Endothelial cell of umbilical vein (primary cell): ENCODE measurements around the gene DCLRE1B. TPM values are rescaled to one million over a fixed set of nuclear protein-coding genes. Genes with fewer than 3 reads are reported as not detected.

Experiments used
- BruUV-seq: library from RNA; stranded (reverse); fragments of 400-500 nt; replicated peaks from 2 replicates; lab custom pipeline; 2021; lab: Mats Ljungman, UMichigan
- CTCF ChIA-PET: fragments of 300-600, 350-600 bp; sonication (Branson Sonifier 250); formaldehyde crosslinking; loops from one replicate; lab custom pipeline; 2021; ENCODE audit warnings: antibody characterized with exemption, inconsistent platforms; lab: Charles Lee
- POLR2A ChIA-PET: fragments of 300-600, 350-600 bp; sonication (Branson Sonifier 250); formaldehyde crosslinking; loops from one replicate; lab custom pipeline; 2021; ENCODE audit warnings: antibody characterized with exemption, inconsistent platforms; lab: Charles Lee
- DNase-seq: peaks from one replicate; pipeline ENCODE4 v3.0.0-alpha.2; 2011; ENCODE audit warnings: low read depth, low spot score
- FAIRE-seq: peaks from 2 replicates; lab custom pipeline; 2011; peaks lifted over from hg19 to GRCh38; lab: Jason Lieb, UNC
- H2AFZ ChIP-seq: 2 replicates; pipeline ENCODE4 v1.6.0; 2012; ENCODE audit warnings: low read depth, low read length, control low read depth, inconsistent platforms
- H3K27ac ChIP-seq: 2 replicates; pipeline ENCODE4 v1.5.1; 2011; ENCODE audit warnings: low read depth, mild to moderate bottlenecking, control low read depth, low read length, moderate library complexity; ENCODE audit not compliant: insufficient read depth
- H3K27me3 ChIP-seq, 2 experiments: 2 replicates each; pipeline versions ENCODE4 v1.6.0 to v1.6.1; 2011; ENCODE audit warnings: low read length in 2 of 2, mixed read lengths in 1 of 2; ENCODE audit not compliant: control insufficient read depth in 2 of 2, insufficient read depth in 2 of 2
- H3K36me3 ChIP-seq, 2 experiments: 2 replicates in 1 of 2; 3 replicates in 1 of 2; pipeline ENCODE4 v1.5.1; 2011; ENCODE audit warnings: low read length in 2 of 2, mild to moderate bottlenecking in 1 of 2, moderate library complexity in 1 of 2; ENCODE audit not compliant: control insufficient read depth in 2 of 2, insufficient read depth in 2 of 2; ENCODE audit errors: extremely low read depth in 1 of 2
- H3K4me1 ChIP-seq: 3 replicates; pipeline ENCODE4 v1.5.1; 2011; ENCODE audit warnings: mild to moderate bottlenecking, low read length; ENCODE audit not compliant: control insufficient read depth, insufficient read depth; ENCODE audit errors: extremely low read depth
- H3K4me2 ChIP-seq: 2 replicates; pipeline ENCODE4 v1.6.1; 2011; ENCODE audit warnings: low read length, control low read depth, mixed read lengths; ENCODE audit not compliant: insufficient read depth
- H3K4me3 ChIP-seq, 3 experiments: fragments of 200-600 bp in 1 of 3; sonication (generic), shearing (Covaris generic) in 1 of 3; replicated peaks in 1 of 3; 2 replicates each; pipeline ENCODE4 v1.5.1; 2011 to 2016; ENCODE audit warnings: control low read depth in 3 of 3, low read length in 3 of 3, mild to moderate bottlenecking in 2 of 3, inconsistent platforms in 1 of 3, low read depth in 1 of 3, moderate library complexity in 1 of 3; ENCODE audit not compliant: insufficient read depth in 1 of 3
- H3K79me2 ChIP-seq: 2 replicates; pipeline ENCODE4 v1.6.0; 2012; ENCODE audit warnings: low read length, inconsistent platforms; ENCODE audit not compliant: control insufficient read depth, insufficient read depth
- H3K9ac ChIP-seq: replicated peaks from 2 replicates; pipeline ENCODE3; 2011; ENCODE audit warnings: low read length, control low read depth; ENCODE audit not compliant: insufficient read depth; ENCODE audit errors: extremely low read depth
- H3K9me1 ChIP-seq: replicated peaks from 3 replicates; pipeline ENCODE4 v1.6.0; 2011; ENCODE audit warnings: mild to moderate bottlenecking, low read length; ENCODE audit not compliant: control insufficient read depth, insufficient read depth; ENCODE audit errors: extremely low read depth
- H3K9me3 ChIP-seq: replicated peaks from 2 replicates; pipeline ENCODE4 v1.5.1; 2012; ENCODE audit warnings: low read length, inconsistent platforms; ENCODE audit not compliant: control insufficient read depth, insufficient read depth
- H4K20me1 ChIP-seq: replicated peaks from 2 replicates; pipeline ENCODE3; 2011; ENCODE audit warnings: mild to moderate bottlenecking, low read length; ENCODE audit not compliant: control insufficient read depth, insufficient read depth; ENCODE audit errors: extremely low read depth
- EZH2 ChIP-seq: IDR thresholded peaks from 2 replicates; pipeline ENCODE4 v1.6.1; 2012; ENCODE audit warnings: borderline replicate concordance, low read depth, mild to moderate bottlenecking, moderate library complexity, low read length, inconsistent platforms; ENCODE audit not compliant: severe bottlenecking
- FOS ChIP-seq: IDR thresholded peaks from 2 replicates; pipeline ENCODE4 v1.6.1; 2011; ENCODE audit warnings: mild to moderate bottlenecking, low read length, moderate library complexity, borderline replicate concordance; ENCODE audit not compliant: insufficient read depth
- GATA2 ChIP-seq: IDR thresholded peaks from 2 replicates; pipeline ENCODE4 v1.7.0; 2011; ENCODE audit warnings: low read depth, mild to moderate bottlenecking, moderate library complexity, mixed read lengths, low read length; ENCODE audit not compliant: insufficient read length, insufficient read depth
- JUN ChIP-seq: IDR thresholded peaks from 2 replicates; pipeline ENCODE4 v1.6.1; 2011; ENCODE audit warnings: borderline replicate concordance, low read depth; ENCODE audit not compliant: insufficient read length, insufficient read depth
- MYC ChIP-seq: IDR thresholded peaks from one replicate; pipeline ENCODE4 v1.6.1; 2011; ENCODE audit warnings: mild to moderate bottlenecking, low read depth, low read length
- POLR2A ChIP-seq: IDR thresholded peaks from 2 replicates; pipeline ENCODE4 v1.6.1; 2012; ENCODE audit warnings: low read depth, mild to moderate bottlenecking, control low read depth, low read length
- POLR2AphosphoS5 ChIP-seq: IDR thresholded peaks from 2 replicates; pipeline ENCODE4 v1.6.1; 2012; ENCODE audit warnings: low read depth, mild to moderate bottlenecking, control low read depth, low read length, moderate library complexity; ENCODE audit not compliant: insufficient read depth
- dilution Hi-C: fragments of 300-500 bp; cut with MboI; formaldehyde crosslinking; loops from one replicate; pipeline ENCODE4 v1.15.0; 2019; ENCODE audit warnings: low sequenced_read_pairs; ENCODE audit not compliant: extremely low pct_ligation_motif_present
- intact Hi-C: fragments of 100-400 bp; cut with micrococcal nuclease; formaldehyde crosslinking; loops from one replicate; pipeline ENCODE4 v1.10.0; 2022
- polyA plus RNA-seq, 4 experiments: library from polyadenylated mRNA; depleted of rRNA in 3 of 4; stranded (reverse) in 3 of 4; unstranded in 1 of 4; fragments of >200 nt; gene quantifications; 2 replicates each; pipeline versions ENCODE4 v1.2.1 to v1.2.3, GENCODE V29; 2011 to 2012; ENCODE audit warnings: missing spikeins in 1 of 4
- total RNA-seq: library from RNA; stranded (reverse); gene quantifications from 2 replicates; pipeline ENCODE4 v1.2.3, GENCODE V29; 2021
- TF ChIP-seq, protein P1 (sequence below): IDR thresholded peaks from 2 replicates; pipeline ENCODE4 v1.6.1; 2011; ENCODE audit not compliant: insufficient read depth, insufficient read length
- TF ChIP-seq, protein P2 (sequence below), 2 donors: IDR thresholded peaks; 1 replicate in 1 of 2; 2 replicates in 1 of 2; pipeline ENCODE4 v1.5.1; 2011; ENCODE audit warnings: low read length in 2 of 2, mild to moderate bottlenecking in 2 of 2, moderate library complexity in 2 of 2, control low read depth in 1 of 2, inconsistent platforms in 1 of 2, low read depth in 1 of 2; ENCODE audit not compliant: insufficient read depth in 1 of 2; ENCODE audit errors: extremely low read depth in 1 of 2

DCLRE1B gene
- total and polyA plus RNA-seq, 2 donors (not counting 3 experiments of a cell fraction or from before 2014, with no cell fraction given): 5.6 to 10.7 TPM

DNA sequence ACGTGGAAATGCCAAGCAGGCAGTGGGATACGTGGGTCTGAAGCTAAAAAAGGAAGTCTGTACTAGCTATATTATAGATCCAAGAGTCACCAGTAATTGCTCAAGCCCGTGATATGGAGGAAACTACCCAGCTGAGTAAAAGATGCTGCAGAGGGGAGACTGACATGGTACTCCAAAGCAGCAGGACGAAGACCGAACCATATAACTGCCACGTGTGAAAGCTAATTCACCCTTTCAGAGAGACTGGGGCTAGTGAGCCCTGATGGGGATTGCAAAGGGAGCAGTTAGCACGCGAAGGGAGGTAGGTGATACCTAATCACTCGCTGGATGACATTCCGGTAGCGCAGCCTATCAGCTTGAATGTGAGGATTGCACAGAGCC is 843 bp upstream of the DCLRE1B start:
- peaks cover 30% of the 10 kb centered on the region for H3K79me2 ChIP-seq
- H2AFZ ChIP-seq: peak overlapping the region; percentile 69
- TSS peak; percentile 68 for BruUV-seq
- H3K9me3 ChIP-seq: no peaks in the 10 kb centered on the region
- intact Hi-C loops (loop anchor here (2.0 to 10.0 kb wide), 3 partner anchors 75 to 1189 kb away; partner anchors contain the start of genes OLFML3 and PPM1J), dilution Hi-C loops (no loop called here)
- no peaks in the 10 kb centered on the region for H4K20me1 ChIP-seq
- no peaks in the 10 kb centered on the region for H3K9me1 ChIP-seq
- peak overlapping the region; percentile 72 for H3K27ac ChIP-seq
- ChIA-PET CTCF (interaction anchor here (0.6 to 4.8 kb wide), 15 partner anchors 9 to 378 kb away, joined by 3 to 54 read pairs (median 4); partner anchors contain the start of gene HIPK1), POLR2A (interaction anchor here (0.6 to 1.7 kb wide), 6 partner anchors 25 to 146 kb away, joined by 3 to 8 read pairs (median 5); partner anchors contain the start of genes HIPK1 and RSBN1)
- peak overlapping the region; percentile 55 to 86 (median 60) for H3K4me3 ChIP-seq
- peak overlapping the region; percentile 91 for H3K9ac ChIP-seq
- DNase-seq (no peak), FAIRE-seq (no peak)
- peaks cover 12% of the 10 kb centered on the region for H3K4me1 ChIP-seq
- no peaks in the 10 kb centered on the region for H3K27me3 ChIP-seq
- no peak for TF ChIP-seq POLR2A
- TF ChIP-seq GATA2: no peak
- peak overlapping the region; percentile 88 for H3K4me2 ChIP-seq
- H3K36me3 ChIP-seq: peaks cover 6% of the 10 kb centered on the region in 2 experiments

DNA sequence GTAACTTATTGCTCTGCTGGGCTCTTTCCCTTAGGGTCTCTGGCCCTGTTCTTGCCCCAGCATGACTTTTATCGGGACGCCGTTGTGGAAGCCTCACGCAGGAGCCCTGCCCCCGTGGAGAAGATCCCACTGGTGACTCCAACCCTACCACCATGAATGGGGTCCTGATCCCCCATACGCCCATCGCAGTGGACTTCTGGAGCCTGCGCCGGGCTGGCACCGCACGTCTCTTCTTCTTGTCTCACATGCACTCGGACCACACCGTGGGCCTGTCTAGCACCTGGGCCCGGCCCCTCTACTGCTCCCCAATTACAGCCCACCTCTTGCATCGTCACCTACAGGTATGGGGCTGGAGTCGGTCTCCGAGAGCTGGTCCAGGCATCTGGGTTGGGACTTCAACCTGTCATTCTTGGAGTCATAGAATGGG is 322 bp downstream of the DCLRE1B start:
- Histone ChIP-seq H3K9me3 (no peaks in the 10 kb centered on the region), H3K4me1 (peaks cover 12% of the 10 kb centered on the region), H2AFZ (peak overlapping the region; percentile 94), H3K36me3 (no peaks in the 10 kb centered on the region), H3K79me2 (peaks cover 30% of the 10 kb centered on the region), H3K4me3 (peak overlapping the region; percentile 35 to 76 (median 60)), H3K27me3 (no peaks in the 10 kb centered on the region), H4K20me1 (no peaks in the 10 kb centered on the region), H3K27ac (peak overlapping the region; percentile 36), H3K4me2 (peak overlapping the region; percentile 61), H3K9ac (peak overlapping the region; percentile 91), H3K9me1 (no peaks in the 10 kb centered on the region)
- no peak for DNase-seq
- intact Hi-C loops (loop anchor here (1.0 to 10.0 kb wide), 8 partner anchors 24 to 1191 kb away; partner anchors contain the start of genes HIPK1, OLFML3, PHTF1 and PPM1J), dilution Hi-C loops (no loop called here)
- FAIRE-seq: no peak
- TSS peak; percentile 69 for BruUV-seq
- no peak for TF ChIP-seq POLR2A
- no peak for TF ChIP-seq JUN
- no peak for TF ChIP-seq MYC
- TF ChIP-seq, protein P1, sequence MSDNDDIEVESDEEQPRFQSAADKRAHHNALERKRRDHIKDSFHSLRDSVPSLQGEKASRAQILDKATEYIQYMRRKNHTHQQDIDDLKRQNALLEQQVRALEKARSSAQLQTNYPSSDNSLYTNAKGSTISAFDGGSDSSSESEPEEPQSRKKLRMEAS: no peak
- TF ChIP-seq GATA2: no peak
- TF ChIP-seq POLR2AphosphoS5: no peak
- TF ChIP-seq, protein P2, sequence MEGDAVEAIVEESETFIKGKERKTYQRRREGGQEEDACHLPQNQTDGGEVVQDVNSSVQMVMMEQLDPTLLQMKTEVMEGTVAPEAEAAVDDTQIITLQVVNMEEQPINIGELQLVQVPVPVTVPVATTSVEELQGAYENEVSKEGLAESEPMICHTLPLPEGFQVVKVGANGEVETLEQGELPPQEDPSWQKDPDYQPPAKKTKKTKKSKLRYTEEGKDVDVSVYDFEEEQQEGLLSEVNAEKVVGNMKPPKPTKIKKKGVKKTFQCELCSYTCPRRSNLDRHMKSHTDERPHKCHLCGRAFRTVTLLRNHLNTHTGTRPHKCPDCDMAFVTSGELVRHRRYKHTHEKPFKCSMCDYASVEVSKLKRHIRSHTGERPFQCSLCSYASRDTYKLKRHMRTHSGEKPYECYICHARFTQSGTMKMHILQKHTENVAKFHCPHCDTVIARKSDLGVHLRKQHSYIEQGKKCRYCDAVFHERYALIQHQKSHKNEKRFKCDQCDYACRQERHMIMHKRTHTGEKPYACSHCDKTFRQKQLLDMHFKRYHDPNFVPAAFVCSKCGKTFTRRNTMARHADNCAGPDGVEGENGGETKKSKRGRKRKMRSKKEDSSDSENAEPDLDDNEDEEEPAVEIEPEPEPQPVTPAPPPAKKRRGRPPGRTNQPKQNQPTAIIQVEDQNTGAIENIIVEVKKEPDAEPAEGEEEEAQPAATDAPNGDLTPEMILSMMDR (IDR thresholded peaks at IDR 0.05; ENCODE audit: extremely low read depth in 1 of 2, insufficient read depth in 1 of 2, low read depth in 1 of 2, low read length in 2 of 2): no peak
- TF ChIP-seq FOS: no peak
- TF ChIP-seq EZH2: no peak
- POLR2A ChIA-PET: interaction anchor here (1.3 to 1.6 kb wide), 2 partner anchors 24 to 147 kb away, joined by 3 to 8 read pairs; partner anchors contain the start of gene HIPK1
- CTCF ChIA-PET: interaction anchor here (1.2 to 4.8 kb wide), 4 partner anchors 25 to 72 kb away, joined by 3 to 54 read pairs (median 21); partner anchors contain the start of gene HIPK1
